Coronary artery (tissue), 2 donors: ENCODE measurements around the gene CYP2C18.
"Not testable (repeated sequence)": the region's sequence is repeated elsewhere in the genome, so short reads cannot be mapped to it uniquely, and the experiment has no call there.

Experiments
- DNase-seq: peaks from one replicate; pipeline ENCODE4 v3.0.0-alpha.2; 2017; ENCODE audit warnings: low spot score
- H3K27ac ChIP-seq, 2 donors: fragments of 200-600 bp; sonication (generic); one replicate each; pipeline ENCODE4 v1.5.1; 2016 to 2019
- H3K4me3 ChIP-seq: fragments of 200-600 bp; sonication (generic); 2 replicates; pipeline ENCODE4 v1.5.1; 2016; ENCODE audit warnings: mild to moderate bottlenecking, moderate library complexity
- TF ChIP-seq, protein P1 (sequence below): fragments of 200-600 bp; sonication (generic); IDR thresholded peaks from one replicate; pipeline ENCODE4 v1.5.1; 2019; ENCODE audit warnings: antibody characterized with exemption

Gene CYP2C18

DNA sequence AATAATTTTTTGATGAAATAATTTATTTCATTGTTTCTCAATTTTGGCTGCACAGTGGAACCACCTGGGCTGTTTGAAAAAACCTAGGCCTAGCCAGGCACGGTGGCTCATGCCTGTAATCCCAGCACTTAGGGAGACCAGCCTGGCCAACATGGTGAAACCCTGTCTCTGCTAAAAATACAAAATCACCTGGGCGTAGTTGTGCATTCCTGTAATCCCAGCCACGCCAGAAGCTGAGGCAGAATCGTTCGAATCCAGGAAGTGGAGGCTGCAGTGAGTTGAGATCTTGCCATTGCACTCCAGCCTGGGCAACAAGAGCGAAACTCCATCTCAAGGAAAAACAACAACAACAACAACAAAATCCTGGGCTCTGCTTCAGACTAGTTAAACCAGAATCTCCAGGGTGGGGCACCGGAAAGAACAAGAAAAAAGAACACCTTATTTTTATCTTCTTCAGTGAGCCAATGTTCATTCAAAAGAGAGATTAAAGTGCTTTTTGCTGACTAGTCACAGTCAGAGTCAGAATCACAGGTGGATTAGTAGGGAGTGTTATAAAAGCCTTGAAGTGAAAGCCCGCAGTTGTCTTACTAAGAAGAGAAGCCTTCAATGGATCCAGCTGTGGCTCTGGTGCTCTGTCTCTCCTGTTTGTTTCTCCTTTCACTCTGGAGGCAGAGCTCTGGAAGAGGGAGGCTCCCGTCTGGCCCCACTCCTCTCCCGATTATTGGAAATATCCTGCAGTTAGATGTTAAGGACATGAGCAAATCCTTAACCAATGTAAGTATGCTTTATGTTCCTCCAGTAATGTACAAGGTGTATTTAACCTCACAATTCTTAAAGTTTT, at the start of gene CYP2C18:
CYP2C18 (plus strand) TSS at position 516 of the 841 bp plus-strand sequence; CDS start at position 607, 91 bp downstream.
- TF ChIP-seq, protein P1, sequence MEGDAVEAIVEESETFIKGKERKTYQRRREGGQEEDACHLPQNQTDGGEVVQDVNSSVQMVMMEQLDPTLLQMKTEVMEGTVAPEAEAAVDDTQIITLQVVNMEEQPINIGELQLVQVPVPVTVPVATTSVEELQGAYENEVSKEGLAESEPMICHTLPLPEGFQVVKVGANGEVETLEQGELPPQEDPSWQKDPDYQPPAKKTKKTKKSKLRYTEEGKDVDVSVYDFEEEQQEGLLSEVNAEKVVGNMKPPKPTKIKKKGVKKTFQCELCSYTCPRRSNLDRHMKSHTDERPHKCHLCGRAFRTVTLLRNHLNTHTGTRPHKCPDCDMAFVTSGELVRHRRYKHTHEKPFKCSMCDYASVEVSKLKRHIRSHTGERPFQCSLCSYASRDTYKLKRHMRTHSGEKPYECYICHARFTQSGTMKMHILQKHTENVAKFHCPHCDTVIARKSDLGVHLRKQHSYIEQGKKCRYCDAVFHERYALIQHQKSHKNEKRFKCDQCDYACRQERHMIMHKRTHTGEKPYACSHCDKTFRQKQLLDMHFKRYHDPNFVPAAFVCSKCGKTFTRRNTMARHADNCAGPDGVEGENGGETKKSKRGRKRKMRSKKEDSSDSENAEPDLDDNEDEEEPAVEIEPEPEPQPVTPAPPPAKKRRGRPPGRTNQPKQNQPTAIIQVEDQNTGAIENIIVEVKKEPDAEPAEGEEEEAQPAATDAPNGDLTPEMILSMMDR, result no peak
- Histone ChIP-seq H3K27ac (no peak within 1 kb of the TSS), H3K4me3 (no peak within 1 kb of the TSS)
- DNase-seq, result no peak

DNA sequence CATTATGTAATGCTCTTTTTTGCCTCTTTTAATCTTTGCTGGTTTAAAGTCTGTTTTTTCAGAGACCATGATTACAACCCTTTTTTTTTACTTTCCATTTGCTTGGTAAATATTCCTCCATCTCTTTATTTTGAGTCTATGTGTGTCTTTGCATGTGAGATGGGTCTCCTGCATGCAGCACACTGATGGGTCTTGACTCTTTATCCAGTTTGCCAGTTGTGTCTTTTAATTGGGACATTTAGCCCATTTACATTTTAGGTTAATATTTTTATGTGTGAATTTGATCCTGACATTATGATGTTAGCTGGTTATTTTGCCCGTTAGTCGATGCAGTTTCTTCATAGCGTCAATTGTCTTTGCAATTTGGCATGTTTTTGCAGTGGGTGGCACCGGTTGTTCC, 45.4 kb upstream of the CYP2C18 start:
- not testable (repeated sequence) for H3K4me3 ChIP-seq, DNase-seq, H3K27ac ChIP-seq

DNA sequence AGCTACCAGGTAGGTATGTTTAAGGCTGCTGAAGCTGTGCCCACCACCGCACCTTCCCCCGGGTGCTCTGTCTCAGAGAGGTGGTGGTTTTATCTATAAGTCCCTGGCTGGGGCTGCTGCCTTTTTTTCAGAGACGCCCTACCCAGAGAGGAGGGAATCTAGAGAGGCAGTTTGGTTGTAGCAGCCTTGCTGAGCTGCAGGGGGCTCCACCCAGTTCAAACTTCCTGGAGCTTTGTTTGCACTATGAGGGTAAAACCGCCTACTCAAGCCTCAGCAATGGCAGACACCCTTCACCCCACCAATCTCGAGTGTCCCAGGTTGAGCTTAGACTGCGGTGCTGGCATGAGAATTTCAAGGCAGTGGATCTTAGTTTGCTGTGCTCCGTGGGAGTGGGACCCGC, 43.6 kb upstream of the CYP2C18 start:
- TF ChIP-seq, protein P1, result no peak
- Histone ChIP-seq H3K27ac (no peak overlapping the region), H3K4me3 (no peak overlapping the region)
- DNase-seq, result no peak

DNA sequence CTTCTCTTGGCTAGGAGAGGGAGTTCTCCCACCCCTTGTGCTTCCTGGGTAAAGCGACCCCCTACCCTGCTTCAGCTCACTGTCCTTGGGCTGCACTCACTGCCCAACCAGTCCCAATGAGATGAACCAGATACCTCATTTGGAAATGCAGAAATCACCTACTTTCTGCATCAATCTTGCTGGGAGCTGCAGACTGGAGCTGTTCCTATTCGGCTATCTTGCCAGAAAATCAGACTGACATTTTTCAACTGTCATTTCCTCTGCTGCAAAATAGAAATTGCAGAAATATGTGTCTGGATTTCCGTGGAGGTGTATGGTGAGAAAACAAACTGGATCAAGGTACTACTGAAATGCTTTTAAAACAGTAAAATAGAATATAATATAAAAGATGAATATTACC, 43.0 kb upstream of the CYP2C18 start:
- H3K4me3 ChIP-seq, result no peak overlapping the region
- no peak overlapping the region for H3K27ac ChIP-seq
- TF ChIP-seq, protein P1, result no peak
- DNase-seq, result no peak

DNA sequence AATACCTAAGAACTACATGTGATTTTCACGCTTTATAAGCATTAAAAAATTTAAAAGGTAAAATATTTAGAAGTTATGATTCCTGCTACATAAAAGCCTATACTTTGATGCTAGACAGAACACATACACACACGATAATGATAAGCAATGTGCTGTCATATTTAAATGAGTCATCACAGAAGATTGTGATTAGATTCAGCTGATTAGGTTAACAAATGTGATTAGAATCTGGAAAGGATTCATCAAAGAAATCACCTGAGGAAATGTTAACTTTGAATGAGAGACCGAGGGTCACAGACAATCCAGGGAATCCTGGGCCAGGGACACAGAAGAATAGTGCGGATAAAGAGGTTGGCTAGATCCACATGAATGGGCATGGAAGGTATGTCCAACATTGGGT, 42.0 kb upstream of the CYP2C18 start:
- TF ChIP-seq, protein P1, result no peak
- no peak overlapping the region for H3K4me3 ChIP-seq
- DNase-seq, result no peak
- H3K27ac ChIP-seq, result no peak overlapping the region

DNA sequence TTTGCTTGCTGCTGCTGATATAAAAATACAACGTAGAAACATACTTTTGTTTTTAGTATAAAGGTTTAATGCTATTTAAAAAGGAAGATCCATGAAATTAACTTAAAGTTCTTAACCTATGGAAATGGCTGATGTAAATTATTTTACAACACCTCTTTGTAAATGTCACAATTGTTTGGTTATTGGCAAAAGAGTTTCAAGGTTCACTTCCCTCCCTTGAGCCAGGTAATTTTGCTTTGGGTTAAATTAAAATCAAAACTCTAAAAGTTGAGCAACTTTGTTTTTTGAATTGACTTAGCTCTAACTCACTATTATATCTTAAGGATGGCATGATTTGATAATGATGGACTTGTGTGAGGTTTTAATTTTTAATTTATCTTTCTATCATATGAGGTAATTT, 39.2 kb upstream of the CYP2C18 start:
- TF ChIP-seq, protein P1, result no peak
- no peak for DNase-seq
- no peak overlapping the region for H3K27ac ChIP-seq
- H3K4me3 ChIP-seq, result no peak overlapping the region

DNA sequence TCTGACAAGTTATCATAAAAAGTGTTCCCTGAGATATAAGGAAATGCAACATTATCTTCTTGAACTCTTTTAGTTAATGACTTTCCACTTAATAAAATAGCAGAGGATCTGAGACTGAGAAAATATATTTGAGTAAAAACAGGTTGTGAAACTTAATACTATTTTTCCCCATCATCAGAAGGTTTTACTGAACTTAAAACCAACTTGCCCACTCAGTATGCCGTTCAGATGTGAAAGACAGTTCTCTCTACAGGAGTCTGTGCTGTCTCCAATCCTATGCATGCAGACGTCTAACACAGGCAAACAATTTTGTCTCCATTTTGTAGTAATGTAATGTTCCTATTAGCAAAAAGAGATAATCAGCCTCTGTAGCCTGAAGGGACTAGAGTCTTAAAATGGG, 38.2 kb upstream of the CYP2C18 start:
- Histone ChIP-seq H3K27ac (no peak overlapping the region), H3K4me3 (no peak overlapping the region)
- no peak for DNase-seq
- TF ChIP-seq, protein P1, result no peak

DNA sequence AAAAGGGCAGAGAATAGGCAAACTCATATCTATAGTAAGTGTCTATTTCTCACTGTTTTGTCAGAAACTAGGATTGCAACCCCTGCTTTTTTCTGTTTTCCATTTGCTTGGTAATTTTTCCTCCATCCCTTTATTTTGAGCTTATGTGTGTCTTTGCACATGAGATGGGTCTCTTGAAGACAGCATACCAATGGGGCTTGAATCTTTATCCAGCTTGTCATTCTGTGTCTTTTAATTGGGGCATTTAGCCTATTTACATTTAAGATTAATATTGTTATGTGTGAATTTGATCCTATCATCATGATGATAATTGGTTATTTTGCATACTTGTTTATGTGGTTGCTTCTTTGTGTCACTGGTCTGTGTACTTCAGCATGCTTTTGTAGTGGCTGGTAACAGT, 28.3 kb upstream of the CYP2C18 start:
- not testable (repeated sequence) for H3K4me3 ChIP-seq, H3K27ac ChIP-seq, DNase-seq

DNA sequence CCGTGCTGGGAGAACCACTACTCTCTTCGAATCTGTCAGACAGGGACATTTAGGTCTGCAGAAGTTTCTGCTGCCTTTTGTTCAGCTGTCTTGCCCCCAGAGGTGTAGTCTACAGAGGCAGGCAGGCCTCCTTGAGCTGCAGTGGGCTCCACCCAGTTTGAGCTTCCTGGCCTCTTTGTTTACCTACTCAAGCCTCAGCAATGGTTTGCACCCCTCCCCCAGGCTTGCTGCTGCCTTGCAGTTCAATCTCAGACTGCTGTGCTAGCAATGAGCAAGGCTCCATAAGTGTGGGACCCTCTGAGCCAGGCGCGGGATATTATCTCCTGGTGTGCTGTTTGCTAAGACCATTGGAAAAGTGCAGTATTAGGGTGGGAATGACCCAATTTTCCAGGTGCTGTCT, 20.5 kb upstream of the CYP2C18 start:
- H3K27ac ChIP-seq, H3K4me3 ChIP-seq, DNase-seq: not testable (repeated sequence)
